ENCODE results near the gene VWC2. TPM values are rescaled to one million over a fixed set of nuclear protein-coding genes. Genes with fewer than 3 reads are reported as not detected.

Gene VWC2
- total and polyA plus RNA-seq, 2 of the 13 experiments (the other 11 are each of a cell fraction or from before 2014, with no cell fraction given) = not detected

DNA sequence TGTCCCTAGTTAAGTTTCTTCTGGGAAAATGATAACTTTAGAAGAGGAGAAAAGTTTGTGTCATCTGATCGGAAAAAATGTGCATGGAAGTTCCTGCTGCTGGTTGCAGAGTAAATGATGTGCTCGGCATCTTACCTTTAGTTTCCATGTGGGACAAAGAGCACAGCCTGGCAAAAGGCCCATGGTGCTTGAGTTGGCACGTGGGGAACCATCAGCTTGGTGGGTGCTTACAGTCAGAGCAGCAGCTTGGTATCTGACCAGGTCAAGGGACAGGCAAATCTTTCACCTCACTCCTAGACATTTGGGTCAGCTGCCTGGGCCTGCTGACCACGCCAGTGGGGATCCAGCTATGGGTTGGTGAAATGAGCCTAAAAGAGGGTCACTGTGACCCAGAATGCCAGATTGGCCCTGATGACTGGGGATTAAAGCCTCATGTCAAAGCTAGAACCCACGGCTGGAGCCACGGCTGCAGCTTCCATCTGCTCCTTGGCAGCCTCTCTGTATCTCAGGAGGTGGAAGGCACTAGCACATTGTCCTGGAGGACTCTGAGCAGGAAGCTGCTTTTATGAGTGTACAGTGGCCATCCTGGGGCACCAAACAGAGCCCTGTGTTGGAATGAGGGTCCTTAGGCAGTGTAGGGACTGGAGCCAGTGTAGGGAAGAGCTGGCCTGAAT is 24.7 kb downstream of the VWC2 start:
- FAIRE-seq = no peak
- in situ Hi-C loops (cut with HindIII; ENCODE audit: extremely low pct_ligation_motif_present, low pct_unique_long_range_greater_than_20kb) = no loop called here

More for the DNA sequence above, 24.7 kb downstream of the VWC2 start:
- ChIA-PET CTCF (ENCODE audit: low intra/inter-chr PET ratio, low total read pairs) (no interaction called here), POLR2A (no interaction called here)
- H3K4me3 ChIP-seq (replicated peaks in 1 of 3; ENCODE audit: insufficient read depth in 1 of 3, low read depth in 2 of 3, low read length in 3 of 3) = no peak overlapping the region
- H3K36me3 ChIP-seq (replicated peaks in 1 of 2; ENCODE audit: control insufficient read depth in 1 of 2, insufficient read depth in 2 of 2, low read length in 2 of 2) = no peaks in the 10 kb centered on the region
- TF ChIP-seq GTF3A (CRISPR knock-in tag; conservative IDR thresholded peaks at IDR 0.05) (no peak), ZFP36 (IDR thresholded peaks at IDR 0.05; ENCODE audit: borderline replicate concordance, low read depth, low read length, partially characterized antibody) (no peak), NR3C1 (CRISPR knock-in tag; IDR thresholded peaks at IDR 0.05) (no peak), PAF1 (CRISPR knock-in tag; IDR thresholded peaks at IDR 0.05) (no peak), ZNF576 (CRISPR knock-in tag; IDR thresholded peaks at IDR 0.05) (no peak), HDAC6 (IDR thresholded peaks at IDR 0.05; ENCODE audit: low read depth, low read length) (no peak), ZBTB42 (CRISPR knock-in tag; IDR thresholded peaks at IDR 0.05) (no peak), NR2C2 (CRISPR knock-in tag; IDR thresholded peaks at IDR 0.05; ENCODE audit: borderline replicate concordance) (no peak), ZBTB1 (CRISPR knock-in tag; IDR thresholded peaks at IDR 0.05; ENCODE audit: borderline replicate concordance) (no peak), RNF219 (CRISPR knock-in tag; IDR thresholded peaks at IDR 0.05) (no peak), ZNF18 (CRISPR knock-in tag; IDR thresholded peaks at IDR 0.05; ENCODE audit: insufficient replicate concordance) (no peak), HOXA7 (CRISPR knock-in tag; IDR thresholded peaks at IDR 0.05) (no peak), SOX5 (CRISPR knock-in tag; IDR thresholded peaks at IDR 0.05; ENCODE audit: borderline replicate concordance) (no peak), NR2F6 (IDR thresholded peaks at IDR 0.05) (no peak), NR2F6 (CRISPR knock-in tag; IDR thresholded peaks at IDR 0.05) (no peak), AKAP8 (CRISPR knock-in tag; IDR thresholded peaks at IDR 0.05) (no peak), ZNF761 (CRISPR knock-in tag; conservative IDR thresholded peaks at IDR 0.05) (no peak), PHF8 (CRISPR knock-in tag; IDR thresholded peaks at IDR 0.05) (no peak)
- TF ChIP-seq, protein P1, sequence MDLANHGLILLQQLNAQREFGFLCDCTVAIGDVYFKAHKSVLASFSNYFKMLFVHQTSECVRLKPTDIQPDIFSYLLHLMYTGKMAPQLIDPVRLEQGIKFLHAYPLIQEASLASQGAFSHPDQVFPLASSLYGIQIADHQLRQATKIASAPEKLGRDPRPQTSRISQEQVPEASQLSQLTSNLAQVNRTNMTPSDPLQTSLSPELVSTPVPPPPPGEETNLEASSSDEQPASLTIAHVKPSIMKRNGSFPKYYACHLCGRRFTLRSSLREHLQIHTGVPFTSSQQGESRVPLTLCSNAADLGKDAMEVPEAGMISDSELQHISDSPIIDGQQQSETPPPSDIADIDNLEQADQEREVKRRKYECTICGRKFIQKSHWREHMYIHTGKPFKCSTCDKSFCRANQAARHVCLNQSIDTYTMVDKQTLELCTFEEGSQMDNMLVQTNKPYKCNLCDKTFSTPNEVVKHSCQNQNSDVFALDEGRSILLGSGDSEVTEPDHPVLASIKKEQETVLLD (CRISPR knock-in tag; IDR thresholded peaks at IDR 0.05; ENCODE audit: low read depth) = no peak
- DNase-seq (ENCODE audit: low spot score) (no peak), ATAC-seq (no peak)
- H3K9ac ChIP-seq (ENCODE audit: insufficient read depth, low read depth, low read length) = no peak overlapping the region
- H2AFZ ChIP-seq (ENCODE audit: low read length) = no peak overlapping the region
- no peaks in the 10 kb centered on the region for H3K4me1 ChIP-seq (ENCODE audit: insufficient read depth, low read length)
- no peak overlapping the region for H3K4me2 ChIP-seq (ENCODE audit: low read depth, low read length)
- no peaks in the 10 kb centered on the region for H3K27me3 ChIP-seq (ENCODE audit: control insufficient read depth in 1 of 2, insufficient read depth in 2 of 2, low read length in 2 of 2)
- BruUV-seq (replicated peaks) = no TSS peak
- H3K9me3 ChIP-seq (ENCODE audit: low read length) = no peaks in the 10 kb centered on the region
- H3K27ac ChIP-seq (ENCODE audit: extremely low read length, insufficient read depth, low read length) = no peak overlapping the region
- intact Hi-C loops (cut with micrococcal nuclease; ENCODE audit: unreplicated experiment) = no loop called here
- no peaks in the 10 kb centered on the region for H3K79me2 ChIP-seq (ENCODE audit: insufficient read depth, low read length)
- WGBS (ENCODE audit: low lambda C conversion rate) = 15% methylated on average over 4 of the region's 6 CpGs
- H4K20me1 ChIP-seq (ENCODE audit: insufficient read depth, low read length) = no peaks in the 10 kb centered on the region

All from HepG2 (cell line).